ENCODE results near the gene ARHGEF7. TPM values are rescaled to one million over a fixed set of nuclear protein-coding genes. Genes with fewer than 3 reads are reported as not detected.
A peak's percentile ranks its signal among the peaks of the same experiment; 100 is the strongest.

ARHGEF7 gene
- total RNA-seq, 1 donor from 2014 or later = 64.6 TPM

- peaks cover 9% of the 10 kb centered on the region for H3F3A ChIP-seq (ENCODE audit: low read depth)
- H3K4me1 Mint-ChIP-seq = peaks cover 14% of the 10 kb centered on the region
- H3K4me1 ChIP-seq = peaks cover 4% of the 10 kb centered on the region
- no peaks in the 10 kb centered on the region for H4K20me1 ChIP-seq (ENCODE audit: low read depth)
- H3K4me2 ChIP-seq = no peak overlapping the region
- no peak overlapping the region for H3K4me3 Mint-ChIP-seq
- peaks cover 21% of the 10 kb centered on the region for H3K27me3 ChIP-seq
- no peaks in the 10 kb centered on the region for H3K9me3 ChIP-seq (ENCODE audit: low read depth)
- no peaks in the 10 kb centered on the region for H3K36me3 ChIP-seq
- H3K79me2 ChIP-seq (ENCODE audit: low read depth) = peaks cover 11% of the 10 kb centered on the region
- H3K9ac ChIP-seq = no peak overlapping the region
- H3K27me3 Mint-ChIP-seq (ENCODE audit: insufficient read depth, low read depth) = peaks cover 8% of the 10 kb centered on the region
- H3K27ac Mint-ChIP-seq = no peak overlapping the region
- TF ChIP-seq EZH2 (IDR thresholded peaks at IDR 0.05) = no peak
- no peak for TF ChIP-seq EZH2phosphoT487 (IDR thresholded peaks at IDR 0.05)
- TF ChIP-seq, protein P1, sequence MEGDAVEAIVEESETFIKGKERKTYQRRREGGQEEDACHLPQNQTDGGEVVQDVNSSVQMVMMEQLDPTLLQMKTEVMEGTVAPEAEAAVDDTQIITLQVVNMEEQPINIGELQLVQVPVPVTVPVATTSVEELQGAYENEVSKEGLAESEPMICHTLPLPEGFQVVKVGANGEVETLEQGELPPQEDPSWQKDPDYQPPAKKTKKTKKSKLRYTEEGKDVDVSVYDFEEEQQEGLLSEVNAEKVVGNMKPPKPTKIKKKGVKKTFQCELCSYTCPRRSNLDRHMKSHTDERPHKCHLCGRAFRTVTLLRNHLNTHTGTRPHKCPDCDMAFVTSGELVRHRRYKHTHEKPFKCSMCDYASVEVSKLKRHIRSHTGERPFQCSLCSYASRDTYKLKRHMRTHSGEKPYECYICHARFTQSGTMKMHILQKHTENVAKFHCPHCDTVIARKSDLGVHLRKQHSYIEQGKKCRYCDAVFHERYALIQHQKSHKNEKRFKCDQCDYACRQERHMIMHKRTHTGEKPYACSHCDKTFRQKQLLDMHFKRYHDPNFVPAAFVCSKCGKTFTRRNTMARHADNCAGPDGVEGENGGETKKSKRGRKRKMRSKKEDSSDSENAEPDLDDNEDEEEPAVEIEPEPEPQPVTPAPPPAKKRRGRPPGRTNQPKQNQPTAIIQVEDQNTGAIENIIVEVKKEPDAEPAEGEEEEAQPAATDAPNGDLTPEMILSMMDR (IDR thresholded peaks at IDR 0.05) = no peak
- H3K9me3 Mint-ChIP-seq = no peaks in the 10 kb centered on the region
- H2AFZ ChIP-seq (replicated peaks) = no peak overlapping the region
- no peak overlapping the region for H3K27ac ChIP-seq
- no peak overlapping the region for H3K4me3 ChIP-seq
- H3K36me3 Mint-ChIP-seq = peaks cover 3% of the 10 kb centered on the region
- DNase-seq (ENCODE audit: low spot score) = no peak
Measured at GRCh38 chr13:111120913-111121312, 5.8 kb downstream of the ARHGEF7 start.

DNA sequence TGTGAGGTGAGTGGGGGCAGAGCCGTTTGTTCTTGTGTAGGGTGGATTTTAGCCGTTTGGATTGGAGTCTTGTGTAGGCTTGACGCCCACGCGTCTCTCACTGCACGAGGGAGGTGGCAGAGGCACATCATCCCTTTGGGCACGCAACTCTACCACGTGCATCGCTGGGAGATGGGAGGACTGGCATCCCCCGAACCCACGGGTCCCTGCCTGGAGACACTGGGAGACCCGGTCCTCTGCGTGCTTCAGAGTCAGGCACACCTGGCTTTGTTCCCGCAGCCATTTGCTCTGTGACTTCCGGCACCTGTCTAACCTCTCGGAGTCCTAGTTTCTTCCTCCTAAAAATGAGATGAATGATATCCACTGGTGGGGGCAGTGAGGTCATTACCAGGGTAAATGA, 6.4 kb downstream of the ARHGEF7 start:
- H2AFZ ChIP-seq (replicated peaks) = no peak overlapping the region
- no peaks in the 10 kb centered on the region for H3K9me3 Mint-ChIP-seq
- peaks cover 4% of the 10 kb centered on the region for H3K27me3 Mint-ChIP-seq (ENCODE audit: insufficient read depth, low read depth)
- DNase-seq (ENCODE audit: low spot score) = no peak
- H3K4me3 Mint-ChIP-seq = no peak overlapping the region
- H3K36me3 ChIP-seq = no peaks in the 10 kb centered on the region
- no peaks in the 10 kb centered on the region for H3K9me3 ChIP-seq (ENCODE audit: low read depth)
- H3F3A ChIP-seq (ENCODE audit: low read depth) = peaks cover 5% of the 10 kb centered on the region
- H3K4me1 ChIP-seq = peaks cover 4% of the 10 kb centered on the region
- no peak overlapping the region for H3K4me3 ChIP-seq
- peaks cover 5% of the 10 kb centered on the region for H3K79me2 ChIP-seq (ENCODE audit: low read depth)
- no peak overlapping the region for H3K4me2 ChIP-seq
- H3K36me3 Mint-ChIP-seq = no peaks in the 10 kb centered on the region
- H3K9ac ChIP-seq = no peak overlapping the region
- H4K20me1 ChIP-seq (ENCODE audit: low read depth) = no peaks in the 10 kb centered on the region
- no peak overlapping the region for H3K27ac ChIP-seq
- H3K27ac Mint-ChIP-seq = no peak overlapping the region
- peaks cover 9% of the 10 kb centered on the region for H3K4me1 Mint-ChIP-seq
- TF ChIP-seq EZH2phosphoT487 (IDR thresholded peaks at IDR 0.05) (no peak), EZH2 (IDR thresholded peaks at IDR 0.05) (no peak)
- TF ChIP-seq, protein P1 (IDR thresholded peaks at IDR 0.05) = no peak
- peaks cover 16% of the 10 kb centered on the region for H3K27me3 ChIP-seq

DNA sequence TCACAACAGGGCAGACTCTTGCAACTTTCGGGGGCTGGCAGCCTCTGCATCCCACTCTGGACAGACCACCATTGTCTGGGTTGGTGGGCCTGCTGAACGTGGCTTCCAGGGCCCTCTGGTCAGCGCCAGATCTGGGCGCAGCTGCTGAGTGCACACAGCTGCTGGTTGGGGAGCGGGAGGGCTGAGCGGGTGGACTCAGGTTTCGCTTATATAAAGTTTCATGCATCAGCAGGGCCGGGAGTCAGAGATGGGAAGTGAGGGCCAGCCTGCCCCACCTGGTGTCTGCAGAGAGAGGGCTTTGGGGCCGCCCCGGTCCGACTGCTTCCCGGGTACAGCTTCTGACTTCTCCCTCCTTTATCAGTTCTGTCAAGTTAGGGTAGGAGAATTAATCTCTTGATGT, 6.9 kb downstream of the ARHGEF7 start:
- H3K27ac Mint-ChIP-seq = no peak overlapping the region

More for the DNA sequence above, 6.9 kb downstream of the ARHGEF7 start:
- Histone ChIP-seq H3K36me3 (no peaks in the 10 kb centered on the region), H3K4me3 (no peak overlapping the region), H3K9ac (no peak overlapping the region), H3K9me3 (ENCODE audit: low read depth) (no peaks in the 10 kb centered on the region), H3K27me3 (peaks cover 10% of the 10 kb centered on the region), H3K27ac (no peak overlapping the region), H3K79me2 (ENCODE audit: low read depth) (no peaks in the 10 kb centered on the region), H2AFZ (replicated peaks) (no peak overlapping the region), H3K4me2 (no peak overlapping the region), H3K4me1 (no peaks in the 10 kb centered on the region), H3F3A (ENCODE audit: low read depth) (peaks cover 5% of the 10 kb centered on the region), H4K20me1 (ENCODE audit: low read depth) (no peaks in the 10 kb centered on the region)
- Mint-ChIP-seq H3K4me3 (no peak overlapping the region), H3K27me3 (ENCODE audit: insufficient read depth, low read depth) (peaks cover 4% of the 10 kb centered on the region), H3K9me3 (no peaks in the 10 kb centered on the region), H3K36me3 (no peaks in the 10 kb centered on the region), H3K4me1 (peaks cover 4% of the 10 kb centered on the region)
- TF ChIP-seq EZH2 (IDR thresholded peaks at IDR 0.05) (no peak), EZH2phosphoT487 (IDR thresholded peaks at IDR 0.05) (no peak)
- TF ChIP-seq, protein P1 (IDR thresholded peaks at IDR 0.05) = no peak
- DNase-seq (ENCODE audit: low spot score) = peak; percentile 20

Data from neural progenitor cell (in vitro differentiated cells).